Liver (tissue), 3 donors: ENCODE measurements around the gene GPX3.

ENCODE experiments used
- FOXA1 ChIP-seq: IDR thresholded peaks from 2 replicates; pipeline ENCODE4 v1.6.1; 2016; ENCODE audit warnings: antibody characterized with exemption
- GABPA ChIP-seq, 2 donors: IDR thresholded peaks in 1 of 2; conservative IDR thresholded peaks in 1 of 2; 2 replicates each; pipeline ENCODE4 v1.6.1; 2016; ENCODE audit warnings: antibody characterized with exemption in 2 of 2, mild to moderate bottlenecking in 1 of 2, moderate library complexity in 1 of 2
- HNF4G ChIP-seq: IDR thresholded peaks from 2 replicates; pipeline ENCODE4 v1.6.1; 2016; ENCODE audit warnings: antibody characterized with exemption
- JUND ChIP-seq, 2 donors: IDR thresholded peaks; 2 replicates each; pipeline ENCODE4 v1.6.1; 2016; ENCODE audit warnings: antibody characterized with exemption in 2 of 2
- MAX ChIP-seq: IDR thresholded peaks from 2 replicates; pipeline ENCODE4 v1.6.1; 2016; ENCODE audit warnings: antibody characterized with exemption
- NR2F2 ChIP-seq: IDR thresholded peaks from 2 replicates; pipeline ENCODE4 v1.6.1; 2016; ENCODE audit warnings: antibody characterized with exemption
- RAD21 ChIP-seq, 2 donors: IDR thresholded peaks; 2 replicates each; pipeline ENCODE4 v1.6.1; 2016; ENCODE audit warnings: antibody characterized with exemption in 2 of 2, mild to moderate bottlenecking in 2 of 2
- REST ChIP-seq: IDR thresholded peaks from 2 replicates; pipeline ENCODE4 v1.6.1; 2016; ENCODE audit warnings: antibody characterized with exemption, mild to moderate bottlenecking
- RXRA ChIP-seq, 2 donors: IDR thresholded peaks; 2 replicates each; pipeline ENCODE4 v1.6.1; 2017 to 2018; ENCODE audit warnings: antibody characterized with exemption in 2 of 2, mild to moderate bottlenecking in 1 of 2
- SP1 ChIP-seq: IDR thresholded peaks from 2 replicates; pipeline ENCODE4 v1.6.1; 2018; ENCODE audit warnings: antibody characterized with exemption, mild to moderate bottlenecking
- TAF1 ChIP-seq: conservative IDR thresholded peaks from 2 replicates; pipeline ENCODE4 v1.6.1; 2016; ENCODE audit warnings: antibody characterized with exemption, mild to moderate bottlenecking
- TF ChIP-seq, protein P1 (sequence below): fragments of 150-350 bp; IDR thresholded peaks from 2 replicates; pipeline ENCODE4 v1.5.1; 2017; ENCODE audit warnings: improper control_type of control experiment, low read depth, low read length; ENCODE audit not compliant: missing input control
- TF ChIP-seq, protein P2 (sequence below): IDR thresholded peaks from 2 replicates; pipeline ENCODE4 v1.6.1; 2016; ENCODE audit warnings: antibody characterized with exemption
- TF ChIP-seq, protein P3 (sequence below): IDR thresholded peaks from 2 replicates; pipeline ENCODE4 v1.6.1; 2016; ENCODE audit warnings: antibody characterized with exemption
- donor health status: healthy.
- donor health status: healthy.

DNA sequence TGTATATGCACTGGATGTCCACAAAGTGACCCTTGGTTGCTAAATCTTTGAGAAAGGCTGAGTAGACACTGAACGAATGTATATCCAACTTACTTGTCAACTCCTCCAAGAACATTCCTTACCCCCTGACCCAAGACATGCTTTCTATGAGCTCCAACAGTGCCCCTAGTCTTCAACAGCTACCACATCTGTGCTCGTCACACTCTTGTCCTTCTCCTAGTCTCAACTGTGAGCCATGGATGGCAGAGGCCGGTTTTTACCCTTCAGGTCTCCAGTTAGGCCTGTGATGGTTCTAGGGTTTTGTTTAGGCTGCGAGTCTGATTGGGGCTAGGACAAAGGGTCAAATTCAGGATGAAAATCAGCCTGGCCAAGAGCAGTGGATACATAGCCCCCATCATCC is 19.0 kb upstream of the GPX3 start:
- TF ChIP-seq, protein P1, sequence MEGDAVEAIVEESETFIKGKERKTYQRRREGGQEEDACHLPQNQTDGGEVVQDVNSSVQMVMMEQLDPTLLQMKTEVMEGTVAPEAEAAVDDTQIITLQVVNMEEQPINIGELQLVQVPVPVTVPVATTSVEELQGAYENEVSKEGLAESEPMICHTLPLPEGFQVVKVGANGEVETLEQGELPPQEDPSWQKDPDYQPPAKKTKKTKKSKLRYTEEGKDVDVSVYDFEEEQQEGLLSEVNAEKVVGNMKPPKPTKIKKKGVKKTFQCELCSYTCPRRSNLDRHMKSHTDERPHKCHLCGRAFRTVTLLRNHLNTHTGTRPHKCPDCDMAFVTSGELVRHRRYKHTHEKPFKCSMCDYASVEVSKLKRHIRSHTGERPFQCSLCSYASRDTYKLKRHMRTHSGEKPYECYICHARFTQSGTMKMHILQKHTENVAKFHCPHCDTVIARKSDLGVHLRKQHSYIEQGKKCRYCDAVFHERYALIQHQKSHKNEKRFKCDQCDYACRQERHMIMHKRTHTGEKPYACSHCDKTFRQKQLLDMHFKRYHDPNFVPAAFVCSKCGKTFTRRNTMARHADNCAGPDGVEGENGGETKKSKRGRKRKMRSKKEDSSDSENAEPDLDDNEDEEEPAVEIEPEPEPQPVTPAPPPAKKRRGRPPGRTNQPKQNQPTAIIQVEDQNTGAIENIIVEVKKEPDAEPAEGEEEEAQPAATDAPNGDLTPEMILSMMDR, result no peak
- TF ChIP-seq RAD21 (IDR thresholded peaks at IDR 0.05) (no peak), JUND (IDR thresholded peaks at IDR 0.05) (no peak), SP1 (no peak), MAX (no peak), GABPA (IDR thresholded peaks at IDR 0.05 in 1 of 2, conservative IDR thresholded peaks at IDR 0.05 in 1 of 2) (no peak), TAF1 (no peak), REST (no peak), FOXA1 (no peak), RXRA (IDR thresholded peaks at IDR 0.05) (no peak), HNF4G (no peak), NR2F2 (no peak)
- TF ChIP-seq, protein P2, sequence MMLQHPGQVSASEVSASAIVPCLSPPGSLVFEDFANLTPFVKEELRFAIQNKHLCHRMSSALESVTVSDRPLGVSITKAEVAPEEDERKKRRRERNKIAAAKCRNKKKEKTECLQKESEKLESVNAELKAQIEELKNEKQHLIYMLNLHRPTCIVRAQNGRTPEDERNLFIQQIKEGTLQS, result no peak
- TF ChIP-seq, protein P3, sequence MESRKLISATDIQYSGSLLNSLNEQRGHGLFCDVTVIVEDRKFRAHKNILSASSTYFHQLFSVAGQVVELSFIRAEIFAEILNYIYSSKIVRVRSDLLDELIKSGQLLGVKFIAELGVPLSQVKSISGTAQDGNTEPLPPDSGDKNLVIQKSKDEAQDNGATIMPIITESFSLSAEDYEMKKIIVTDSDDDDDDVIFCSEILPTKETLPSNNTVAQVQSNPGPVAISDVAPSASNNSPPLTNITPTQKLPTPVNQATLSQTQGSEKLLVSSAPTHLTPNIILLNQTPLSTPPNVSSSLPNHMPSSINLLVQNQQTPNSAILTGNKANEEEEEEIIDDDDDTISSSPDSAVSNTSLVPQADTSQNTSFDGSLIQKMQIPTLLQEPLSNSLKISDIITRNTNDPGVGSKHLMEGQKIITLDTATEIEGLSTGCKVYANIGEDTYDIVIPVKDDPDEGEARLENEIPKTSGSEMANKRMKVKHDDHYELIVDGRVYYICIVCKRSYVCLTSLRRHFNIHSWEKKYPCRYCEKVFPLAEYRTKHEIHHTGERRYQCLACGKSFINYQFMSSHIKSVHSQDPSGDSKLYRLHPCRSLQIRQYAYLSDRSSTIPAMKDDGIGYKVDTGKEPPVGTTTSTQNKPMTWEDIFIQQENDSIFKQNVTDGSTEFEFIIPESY, result no peak
